ENCODE results near the gene LRRC34.

Gene LRRC34

GRCh38 chr3:169764882-169765612, 47.7 kb downstream of the LRRC34 start, which contains the start of gene TERC:
Gene TERC (minus strand): TSS chr3:169765060.
- peak; percentile 86 to 95 (median 92) for DNase-seq

GRCh38 chr3:169764312-169764881, 48.3 kb downstream of the LRRC34 start:
- DNase-seq, result peak; percentile 40 to 93 (median 76)

- DNase-seq, result no peak
Observed at GRCh38 chr3:169760479-169760878, 52.2 kb downstream of the LRRC34 start.

- DNase-seq, result peak in 3 of 6 experiments; percentile 23 to 35 (median 33)
Observed at GRCh38 chr3:169759256-169759655, 53.4 kb downstream of the LRRC34 start.

- no peak for DNase-seq
Observed at GRCh38 chr3:169758359-169758994, 54.2 kb downstream of the LRRC34 start.

GRCh38 chr3:169755488-169755887, 57.2 kb downstream of the LRRC34 start:
- DNase-seq, result no peak

- no peak for DNase-seq
Observed at GRCh38 chr3:169754711-169755110, 58.0 kb downstream of the LRRC34 start.

GRCh38 chr3:169751875-169752274, 60.8 kb downstream of the LRRC34 start:
- DNase-seq, result no peak

- DNase-seq, result no peak
Observed at GRCh38 chr3:169750665-169751064, 62.0 kb downstream of the LRRC34 start.

GRCh38 chr3:169748670-169749069, 64.0 kb downstream of the LRRC34 start:
- no peak for DNase-seq

GRCh38 chr3:169746924-169747323, 65.8 kb downstream of the LRRC34 start:
- no peak for DNase-seq

GRCh38 chr3:169744366-169745054, 68.2 kb downstream of the LRRC34 start:
- peak in 1 of 6 experiments; percentile 3 for DNase-seq

All from stimulated activated naive CD4-positive, alpha-beta T cell (primary cell).